HTERT RPE-1 (cell line): ENCODE data around the gene NEDD4L.
"Not testable (repeated sequence)": the region's sequence is repeated elsewhere in the genome, so short reads cannot be mapped to it uniquely, and the experiment has no call there.

Source experiments
- in situ Hi-C: fragments of 300-500 bp; cut with MboI; formaldehyde crosslinking; loops from 4 replicates; pipeline ENCODE4 v1.14.3; 2020; ENCODE audit warnings: low sequenced_read_pairs

The NEDD4L gene

DNA sequence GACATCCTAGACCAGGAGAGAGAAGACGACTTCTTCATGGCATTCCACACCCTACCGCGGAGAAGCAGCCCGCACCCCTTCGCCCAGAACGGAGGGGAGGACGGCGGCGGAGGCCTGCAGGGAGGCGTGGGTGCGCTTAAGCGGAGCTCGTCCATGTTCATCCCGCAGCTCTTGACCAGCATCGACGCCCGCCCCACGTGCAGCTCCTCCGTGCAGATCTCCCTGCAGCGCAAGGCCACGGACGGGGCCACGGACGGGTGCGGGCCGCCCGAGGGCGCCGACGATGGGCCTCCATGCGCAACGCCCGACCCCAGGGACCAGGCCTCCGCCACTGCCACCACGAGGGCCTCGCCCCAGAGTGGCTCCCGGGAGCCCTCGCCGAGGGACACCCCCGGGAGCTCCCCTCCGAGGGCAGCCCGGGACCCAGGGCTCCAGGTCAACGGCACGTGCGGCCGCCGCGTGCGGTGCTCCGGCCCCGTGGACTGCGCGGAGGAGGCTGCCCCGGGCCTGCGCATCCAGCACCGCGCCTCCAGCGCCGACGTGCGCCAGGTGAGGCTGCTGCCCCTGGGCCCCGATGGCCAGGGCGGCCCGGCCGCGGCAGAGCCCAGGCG lies 211.8 kb downstream of the NEDD4L start:
- in situ Hi-C loops: no loop called here

DNA sequence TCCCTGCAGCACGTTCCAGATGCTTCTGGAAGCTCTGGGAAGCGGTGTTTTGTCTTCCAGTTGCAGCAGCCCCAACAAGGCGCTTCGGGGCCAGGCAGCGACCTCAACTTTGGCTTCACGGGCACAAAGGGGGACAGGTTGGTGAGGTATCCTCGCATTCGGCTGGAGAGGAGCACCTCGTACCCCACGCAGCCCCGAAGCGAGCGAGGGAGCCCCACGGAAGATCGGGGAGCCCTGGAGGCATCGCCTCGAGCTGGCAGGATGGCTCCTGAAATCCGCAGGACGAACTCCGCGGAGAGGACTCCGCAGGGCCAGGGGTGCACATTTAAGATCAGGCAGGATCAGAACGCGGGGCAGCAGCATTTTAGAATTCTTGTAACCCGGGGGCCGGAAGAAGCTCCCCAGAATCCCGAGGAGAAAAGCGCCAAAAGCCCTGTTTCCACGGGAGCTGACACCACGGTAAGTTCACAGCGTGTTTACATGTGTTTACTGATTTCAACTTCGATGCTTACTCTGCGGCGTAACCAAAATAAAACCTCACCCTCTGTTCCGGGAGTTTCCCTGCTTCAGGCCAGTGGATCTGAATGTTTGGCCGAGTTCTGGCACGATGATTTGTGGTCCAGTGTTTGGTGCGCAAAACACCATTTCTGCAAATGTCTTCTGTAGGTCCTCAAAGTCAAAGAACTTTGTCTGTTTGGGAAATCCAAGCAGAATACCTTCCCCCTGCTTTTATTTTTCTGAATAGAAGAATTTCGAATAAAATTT lies 212.5 kb downstream of the NEDD4L start:
- in situ Hi-C loops: no loop called here

DNA sequence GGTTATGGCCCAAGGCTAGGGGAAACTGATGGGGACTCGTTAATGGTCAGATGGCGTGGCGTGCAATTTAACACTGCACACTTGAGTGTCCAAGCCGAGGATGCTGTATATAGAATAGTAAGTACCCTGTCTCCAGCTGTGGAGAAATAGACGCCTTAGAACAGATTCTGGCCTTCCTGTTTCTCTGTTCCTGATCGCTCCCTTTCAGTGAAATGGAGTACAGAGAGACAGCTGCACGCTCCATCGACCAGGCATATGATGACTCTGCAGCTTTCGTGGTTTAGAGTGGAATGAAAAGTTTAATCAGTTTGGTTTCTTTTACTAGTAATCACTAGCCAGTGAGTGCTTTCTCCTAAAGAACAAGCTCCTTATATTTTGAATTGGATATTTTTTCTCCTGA lies 213.4 kb downstream of the NEDD4L start:
- in situ Hi-C loops: no loop called here

DNA sequence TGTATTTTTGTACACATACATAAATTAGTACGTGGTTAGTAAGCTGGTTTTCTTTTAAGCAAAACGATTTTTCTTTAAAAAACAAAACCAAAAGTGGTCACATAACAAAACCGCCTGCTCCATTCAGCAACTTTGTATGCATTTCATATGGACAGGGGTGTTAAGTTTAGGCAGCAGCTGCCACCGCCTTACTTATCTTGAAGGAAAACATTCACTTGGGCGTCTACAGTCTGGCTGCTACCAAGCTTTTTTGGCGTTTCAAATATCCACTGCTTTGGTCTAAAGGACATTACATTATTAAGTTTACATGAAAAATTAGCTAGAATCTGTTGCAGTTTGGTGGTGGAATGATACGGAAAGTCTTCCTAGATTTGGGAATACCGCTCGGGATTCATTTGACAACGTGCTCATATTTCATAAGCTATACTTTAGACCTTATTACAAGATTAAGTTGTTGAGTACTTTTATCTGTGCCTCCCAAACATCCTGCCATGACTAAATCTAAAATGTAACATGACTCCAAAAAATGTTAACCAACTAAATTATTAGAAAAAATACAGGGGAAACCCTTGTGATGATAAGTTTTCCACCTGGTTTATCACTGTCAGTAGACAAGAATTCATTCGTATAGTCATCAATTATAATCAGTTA lies 214.8 kb downstream of the NEDD4L start:
- in situ Hi-C loops: no loop called here

DNA sequence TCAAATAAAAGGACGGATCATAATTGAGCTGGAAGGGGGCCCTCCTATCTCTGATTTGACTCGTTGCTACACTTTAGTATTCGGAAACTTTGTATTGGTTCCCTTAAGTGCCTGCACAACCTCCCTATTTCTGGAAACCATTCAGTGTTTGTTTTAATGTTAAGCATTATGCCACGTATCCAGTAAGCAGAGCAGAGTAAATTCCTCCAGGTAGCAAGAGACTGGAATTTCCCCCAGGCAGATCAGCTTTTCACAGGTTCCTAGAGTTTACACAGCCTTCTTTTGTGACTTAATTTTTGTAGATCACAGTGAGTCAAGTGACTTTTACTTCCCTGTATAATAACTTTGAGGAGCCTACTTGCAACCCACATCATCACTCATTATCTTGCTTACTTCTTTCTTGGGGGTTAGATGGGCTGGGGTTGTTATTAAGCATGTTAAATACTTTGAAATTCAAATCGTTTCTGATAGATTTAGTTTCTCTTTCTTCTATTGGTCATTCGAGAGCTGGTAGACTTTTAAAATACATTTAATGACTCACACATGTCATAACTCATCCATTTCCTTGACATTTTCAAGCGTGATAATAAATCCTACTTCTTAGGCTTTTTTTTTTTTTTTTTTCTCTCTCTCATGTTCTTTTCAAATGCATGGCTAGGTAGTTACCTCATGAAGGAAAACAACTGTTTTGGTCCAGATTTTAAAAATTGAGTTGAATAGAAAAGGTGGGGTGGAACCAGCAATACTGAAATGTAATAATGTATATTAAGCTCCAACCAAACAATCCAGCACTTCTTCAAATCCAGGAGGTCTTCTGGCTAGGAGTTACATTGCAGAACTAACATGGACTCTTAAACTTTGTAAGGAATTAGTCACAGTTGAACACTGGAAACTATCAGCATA lies 219.3 kb downstream of the NEDD4L start:
- in situ Hi-C loops: no loop called here

DNA sequence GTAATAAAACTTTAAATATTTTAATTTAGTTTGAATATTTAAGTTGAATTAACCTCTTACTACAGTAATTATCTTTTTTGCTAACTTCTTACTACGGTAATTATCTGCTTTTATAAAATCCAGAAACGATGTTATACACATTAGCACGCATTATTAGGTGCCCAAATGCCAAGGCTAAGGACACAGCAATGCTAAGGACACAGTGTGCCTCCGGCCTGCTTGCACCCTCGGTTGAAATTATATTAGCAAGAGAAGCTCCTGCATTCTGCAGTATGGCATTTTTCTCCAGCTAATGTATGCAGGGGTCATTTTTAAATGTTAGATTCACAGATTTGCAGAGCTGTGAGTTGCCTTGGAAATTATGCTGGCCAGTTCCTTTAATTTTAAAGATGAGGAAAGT lies 220.0 kb downstream of the NEDD4L start:
- in situ Hi-C loops: no loop called here

DNA sequence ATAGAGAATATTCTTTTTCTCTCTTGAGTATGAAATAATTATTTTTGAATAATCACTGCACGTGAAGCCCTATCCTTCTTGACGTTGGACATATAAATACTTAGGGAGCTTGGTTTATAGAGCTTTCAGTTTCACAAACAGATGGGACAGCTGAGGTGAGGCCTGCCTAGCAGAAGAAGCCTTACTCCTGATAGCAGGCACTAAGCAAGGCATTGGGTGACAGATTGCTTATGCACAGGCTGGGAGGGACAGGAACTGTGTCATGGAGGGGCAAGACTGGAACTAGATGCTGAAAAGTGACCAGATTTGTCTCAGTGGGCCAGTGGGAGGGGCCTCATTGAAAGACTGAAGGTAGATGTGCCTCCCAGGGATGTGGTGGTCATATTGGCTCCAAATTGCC lies 220.8 kb downstream of the NEDD4L start:
- in situ Hi-C loops: no loop called here

DNA sequence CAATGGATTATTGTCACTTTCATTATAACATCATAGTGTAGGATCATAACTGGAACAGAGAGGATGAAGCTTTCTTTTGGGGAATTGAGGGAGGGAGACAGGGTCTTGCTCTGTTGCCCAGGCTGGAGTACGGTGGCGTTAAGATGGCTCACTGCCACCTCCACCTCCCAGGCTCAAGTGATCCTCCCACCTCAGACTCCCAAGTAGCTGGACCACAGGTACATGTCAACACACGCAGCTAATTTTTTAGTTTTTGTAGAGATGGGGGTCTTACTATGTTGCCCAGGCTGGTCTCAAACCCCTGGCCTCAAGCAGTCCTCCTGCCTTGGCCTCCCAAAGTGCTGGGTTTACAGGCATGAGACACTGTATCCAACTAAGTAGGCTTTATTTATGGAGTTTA lies 221.5 kb downstream of the NEDD4L start:
- in situ Hi-C loops: not testable (repeated sequence)

DNA sequence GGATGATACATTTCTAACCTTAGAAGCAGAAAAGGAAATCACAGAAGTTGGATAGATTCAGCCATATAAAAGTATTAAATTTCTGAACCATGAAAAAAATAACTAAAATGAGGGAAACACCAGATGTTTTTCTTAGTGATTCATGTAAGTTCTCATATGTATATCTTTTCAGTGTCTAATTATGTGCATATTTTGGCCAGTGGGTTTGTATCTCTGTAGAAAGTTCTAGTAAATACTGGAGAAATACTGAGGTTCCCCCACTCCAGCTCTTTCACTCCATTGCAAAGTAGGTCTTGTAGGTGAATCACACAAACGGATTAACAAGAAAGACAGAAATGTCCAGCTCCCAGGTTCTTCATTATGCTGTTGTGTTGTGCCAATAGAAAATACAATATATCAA lies 222.3 kb downstream of the NEDD4L start:
- in situ Hi-C loops: no loop called here

DNA sequence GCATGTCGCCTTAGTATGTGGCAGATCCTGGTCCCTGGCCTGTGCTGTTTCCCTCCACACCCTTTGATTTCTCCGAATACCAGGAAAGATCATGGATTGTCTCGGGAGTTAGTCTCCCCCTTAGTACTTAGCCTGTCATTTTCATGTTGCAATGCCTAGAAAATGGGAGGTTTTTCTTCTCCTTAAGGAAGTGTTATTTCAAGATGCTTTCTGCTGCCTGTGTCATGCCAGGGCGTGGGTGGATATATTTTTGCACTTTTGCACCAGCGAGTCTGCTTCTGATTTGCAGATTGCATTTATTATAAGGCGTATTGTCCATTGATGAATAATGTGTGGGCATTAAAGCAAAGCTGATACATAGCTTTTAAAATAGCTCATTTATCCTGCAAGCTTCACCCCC lies 223.5 kb downstream of the NEDD4L start:
- in situ Hi-C loops: no loop called here

DNA sequence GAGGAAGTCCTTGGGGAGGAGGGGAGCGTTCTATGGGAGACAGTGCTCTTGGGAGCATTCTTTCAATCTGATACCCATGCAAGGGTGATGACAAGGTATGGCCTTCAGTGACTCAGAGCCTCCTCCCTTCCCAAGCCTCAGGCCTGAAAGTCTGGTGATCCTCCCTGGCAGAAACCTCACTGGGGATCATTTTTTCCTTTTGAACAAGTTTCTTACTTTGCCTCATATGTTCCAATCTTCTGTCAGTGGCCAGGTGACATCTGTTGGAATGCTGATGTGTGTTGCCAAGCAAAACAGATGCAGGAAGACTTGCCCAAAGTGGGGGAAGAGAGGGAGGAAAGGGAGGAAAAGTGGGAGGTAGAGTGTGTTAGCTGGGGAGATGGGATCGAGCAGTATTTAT lies 224.8 kb downstream of the NEDD4L start:
- in situ Hi-C loops: no loop called here

DNA sequence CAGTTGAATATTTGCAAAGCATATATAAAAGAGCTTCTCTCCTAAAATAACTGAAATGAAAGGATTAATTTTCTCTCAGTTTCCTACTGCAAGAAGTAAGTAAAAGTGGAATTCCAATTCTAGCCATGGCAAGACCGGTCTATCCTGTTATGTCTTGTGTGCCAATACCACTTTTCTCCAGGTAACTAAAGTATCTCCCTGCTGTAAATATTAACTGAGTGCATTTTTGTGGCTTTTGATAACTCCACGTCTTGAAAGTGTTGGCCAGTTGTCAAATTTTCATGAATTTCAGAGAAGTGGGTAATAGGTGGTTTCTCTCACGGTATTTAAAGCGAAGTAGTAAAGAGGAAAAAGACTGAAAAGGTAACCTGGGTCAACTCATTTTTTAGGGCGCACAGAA lies 225.9 kb downstream of the NEDD4L start:
- in situ Hi-C loops: no loop called here

DNA sequence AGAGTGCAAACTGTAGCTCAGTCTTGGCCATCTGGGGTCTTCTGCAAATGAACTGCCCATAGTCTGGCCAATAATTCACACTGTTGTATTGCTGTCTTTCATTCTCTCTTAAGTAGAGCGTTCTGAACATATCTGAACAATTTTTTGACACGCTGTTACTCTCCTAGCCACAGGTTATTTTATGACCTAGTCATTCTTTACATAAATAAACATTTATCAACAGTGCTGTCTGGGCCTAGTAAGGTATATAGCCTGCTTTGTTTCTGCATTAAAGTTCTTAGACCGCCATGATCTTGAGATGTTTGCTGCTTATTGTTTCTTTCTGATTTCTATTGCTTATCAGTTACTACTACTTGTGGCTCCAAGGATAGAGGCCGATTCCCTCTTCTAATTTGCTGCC lies 226.4 kb downstream of the NEDD4L start:
- in situ Hi-C loops: no loop called here

DNA sequence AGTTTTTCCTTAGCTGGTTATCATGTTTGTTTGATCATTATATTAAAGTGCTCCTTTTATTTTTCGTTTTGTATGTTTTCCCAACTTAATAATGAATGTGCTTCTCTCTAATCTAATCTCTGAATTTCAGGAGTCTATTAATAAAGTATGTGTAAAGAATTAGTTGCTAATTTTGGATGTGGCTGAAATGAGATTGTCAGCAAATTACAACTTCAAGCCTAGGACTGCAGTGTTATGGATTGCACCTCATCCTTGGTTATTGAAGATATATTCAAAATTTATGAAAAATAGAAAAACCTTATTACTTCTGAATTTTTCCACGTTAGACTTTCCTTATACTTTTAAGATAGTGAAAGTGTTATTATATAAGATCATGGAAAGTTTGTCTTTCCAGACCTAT lies 227.7 kb downstream of the NEDD4L start:
- in situ Hi-C loops: no loop called here

DNA sequence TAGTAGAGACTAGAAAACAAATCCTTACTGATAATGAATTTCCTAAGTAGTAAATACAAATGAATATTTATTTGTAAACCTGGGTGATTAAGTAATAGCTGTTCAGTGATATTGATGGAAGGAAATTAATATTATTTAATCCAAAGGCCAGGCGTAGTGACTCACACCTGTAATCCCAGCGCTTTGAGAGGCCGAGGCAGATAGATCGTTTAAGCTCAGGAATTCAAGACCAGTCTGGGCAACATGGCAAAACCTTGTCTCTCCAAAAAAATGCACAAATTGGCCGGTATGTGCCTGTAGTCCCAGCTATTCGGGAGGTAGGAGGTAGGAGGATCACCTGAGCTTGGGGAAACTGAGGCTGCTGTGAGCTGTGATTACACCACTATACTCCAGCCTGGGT lies 228.2 kb downstream of the NEDD4L start:
- in situ Hi-C loops: no loop called here

DNA sequence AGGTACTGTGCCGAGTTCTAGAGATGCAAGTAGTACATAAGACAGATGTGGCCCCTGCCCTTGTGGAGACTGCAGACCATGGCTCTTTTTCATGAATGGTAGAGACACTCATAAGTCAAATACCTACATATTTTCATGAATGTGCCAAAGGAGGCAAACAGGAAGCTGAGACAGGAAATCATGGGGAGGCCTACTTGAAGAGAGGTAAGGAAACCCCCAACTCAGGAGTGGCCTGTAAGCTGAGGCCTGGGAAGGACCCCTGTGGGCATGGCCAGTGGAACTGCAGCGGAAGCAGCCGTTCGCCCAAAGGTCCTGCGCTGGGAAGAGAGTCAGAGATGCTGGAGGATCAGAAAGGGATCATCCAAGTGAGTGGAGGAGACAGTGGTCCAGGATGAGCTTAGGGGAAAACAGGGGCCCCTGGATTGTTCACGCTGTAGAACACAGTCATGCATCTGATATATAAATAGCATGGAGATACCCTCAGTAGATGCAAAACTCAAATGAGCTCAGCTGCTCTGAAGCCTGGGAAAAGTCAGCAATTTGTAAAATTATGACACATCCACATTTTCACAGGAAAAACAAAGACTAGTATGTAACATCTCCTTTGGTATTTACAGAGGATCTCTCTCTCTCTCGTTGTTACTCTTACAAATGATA lies 228.9 kb downstream of the NEDD4L start:
- in situ Hi-C loops: no loop called here

DNA sequence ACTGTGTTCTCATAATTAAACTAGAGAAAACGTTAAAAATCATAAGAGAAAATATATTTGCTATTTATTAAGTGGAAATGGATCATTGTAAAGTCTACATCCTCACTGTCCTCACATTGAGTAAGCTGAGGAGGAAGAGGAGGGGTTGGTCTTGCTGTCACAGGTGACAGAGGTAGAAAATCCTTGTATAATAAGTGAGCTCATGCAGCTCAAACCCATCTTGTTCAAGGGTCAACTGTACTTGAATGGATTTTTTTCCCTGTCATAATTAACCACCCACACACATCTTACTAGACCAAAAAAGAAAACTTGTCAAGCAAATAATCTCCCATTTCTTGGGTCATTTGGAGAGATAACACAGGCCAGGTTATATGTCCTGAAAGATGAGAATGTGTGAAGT lies 231.2 kb downstream of the NEDD4L start:
- in situ Hi-C loops: no loop called here

DNA sequence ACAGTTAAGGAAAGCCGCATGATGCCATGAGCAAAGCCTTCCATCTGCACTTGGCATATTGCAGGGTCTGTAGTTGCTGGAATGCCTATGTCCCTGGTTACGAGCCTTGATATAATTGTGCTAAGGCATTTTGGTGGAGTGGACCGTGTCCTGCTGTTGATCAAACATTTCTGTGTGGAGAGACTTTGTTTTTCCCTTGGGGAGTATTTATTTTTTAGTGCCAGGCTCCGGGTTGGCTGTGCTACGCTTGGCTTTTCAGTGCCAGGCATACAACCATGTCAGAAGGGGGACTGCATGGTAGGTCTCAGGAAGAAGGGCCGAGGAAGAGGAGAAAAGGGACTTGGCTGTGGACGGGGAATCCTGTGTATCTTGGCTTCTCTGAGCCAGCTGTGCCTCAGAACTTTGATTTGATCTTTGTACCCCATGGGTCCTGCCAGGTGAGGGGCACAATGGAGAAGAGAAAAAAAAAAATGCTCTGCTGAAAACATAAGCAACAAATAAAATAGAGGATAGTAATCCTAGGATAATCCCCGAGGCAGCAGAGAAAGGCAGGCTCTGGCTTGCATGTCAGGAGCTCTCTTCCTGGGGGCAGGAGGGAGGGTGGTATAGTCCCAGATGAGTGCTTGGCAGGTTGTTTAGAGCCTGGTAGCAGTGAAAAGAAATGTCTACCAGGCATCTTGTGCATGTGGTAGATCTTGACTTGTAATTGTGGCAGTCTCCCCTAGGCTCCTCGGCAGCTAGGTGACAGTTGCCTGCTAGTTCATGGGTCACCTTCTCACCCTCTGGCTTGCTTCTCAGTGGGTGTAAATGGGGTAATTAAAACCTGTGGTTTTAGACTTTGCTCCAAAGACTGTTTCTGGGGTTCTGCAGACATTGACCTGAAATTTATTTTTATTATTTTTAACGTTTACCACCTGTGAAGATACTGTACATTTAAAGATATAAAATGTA lies 233.0 kb downstream of the NEDD4L start:
- in situ Hi-C loops: no loop called here

DNA sequence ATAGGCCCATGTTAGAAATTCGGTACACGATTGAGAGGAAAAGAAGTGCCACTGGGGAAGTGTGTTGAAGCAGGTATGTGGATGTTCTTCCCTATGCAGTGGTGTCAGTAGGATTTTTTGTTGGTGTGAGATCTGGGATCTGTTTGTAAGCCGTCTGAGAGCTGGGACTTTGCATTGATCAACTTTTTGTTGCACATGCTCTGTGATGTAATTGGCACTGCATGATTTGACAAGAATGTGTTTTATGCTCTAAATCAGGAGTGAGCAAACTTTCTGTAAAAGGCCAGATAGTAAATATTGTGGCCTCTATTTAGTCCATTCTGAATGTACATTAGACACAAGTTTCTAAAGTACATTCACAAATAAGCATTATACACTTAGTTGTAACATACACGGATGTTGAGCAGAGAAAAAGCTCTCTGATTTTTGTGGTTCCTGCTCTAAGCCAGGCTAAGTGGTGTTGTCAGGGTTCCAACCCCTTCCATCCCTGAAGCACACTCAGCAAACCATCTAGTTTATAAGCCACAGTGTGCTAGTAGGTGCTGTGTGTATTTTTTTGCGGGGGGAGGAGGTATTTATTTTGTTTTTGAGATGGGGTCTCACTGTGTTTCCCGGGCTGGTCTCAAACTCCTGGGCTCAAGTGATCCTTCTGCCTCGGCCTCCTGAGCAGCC lies 235.6 kb downstream of the NEDD4L start:
- in situ Hi-C loops: no loop called here
